ENCODE results near the gene SEMA3F.

DNA sequence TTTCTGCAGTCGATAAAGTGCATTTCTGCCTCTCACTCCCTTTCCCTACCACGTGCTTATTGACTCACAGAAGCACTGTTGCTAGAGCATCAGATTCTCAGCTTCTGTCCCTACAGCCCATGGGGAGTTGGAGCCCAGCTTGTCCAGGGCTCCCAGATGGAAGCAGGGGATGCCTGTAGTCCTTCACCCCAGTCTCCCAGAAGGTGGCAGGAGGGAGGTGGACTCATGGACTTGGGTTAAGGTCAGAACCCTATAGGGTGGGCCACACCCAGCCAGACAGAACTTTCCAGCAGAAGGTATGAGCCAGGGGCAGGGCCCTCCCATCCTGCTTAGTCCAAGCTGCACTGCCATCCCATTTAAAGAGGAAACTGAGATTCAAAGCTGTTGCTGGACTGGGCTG is 33.1 kb upstream of the SEMA3F start:
- no peak for TF ChIP-seq RCOR1 (IDR thresholded peaks at IDR 0.05; ENCODE audit: insufficient replicate concordance, low read length)
- TF ChIP-seq FOS (IDR thresholded peaks at IDR 0.05; ENCODE audit: low read depth, low read length), result no peak
- TF ChIP-seq CTCF (conservative IDR thresholded peaks at IDR 0.05; ENCODE audit: low read depth, low read length), result no peak
- TF ChIP-seq POLR2A (IDR thresholded peaks at IDR 0.05; ENCODE audit: low read depth, low read length), result no peak
- TF ChIP-seq RAD21 (IDR thresholded peaks at IDR 0.05; ENCODE audit: low read length), result no peak
- TF ChIP-seq RFX5 (IDR thresholded peaks at IDR 0.05; ENCODE audit: low read depth, low read length), result no peak
- no peak for TF ChIP-seq NFE2L2 (IDR thresholded peaks at IDR 0.05; ENCODE audit: low read depth, low read length)
- no peak for TF ChIP-seq MAZ (IDR thresholded peaks at IDR 0.05; ENCODE audit: borderline replicate concordance, low read depth, low read length)
- TF ChIP-seq CEBPB (IDR thresholded peaks at IDR 0.05; ENCODE audit: low read depth, low read length), result no peak
- no peak for TF ChIP-seq MXI1 (IDR thresholded peaks at IDR 0.05; ENCODE audit: borderline replicate concordance, low read depth, low read length)
- TF ChIP-seq BHLHE40 (IDR thresholded peaks at IDR 0.05; ENCODE audit: low read depth, low read length), result no peak
- TF ChIP-seq CHD1 (IDR thresholded peaks at IDR 0.05; ENCODE audit: low read depth, low read length), result no peak
